ENCODE results near the gene TMEM200C.

TMEM200C gene

GRCh38 chr18:5840025-5840424 is 55.3 kb downstream of the TMEM200C start (continued):
- TF ChIP-seq ZBTB11 (tag by site-specific recombination; conservative IDR thresholded peaks at IDR 0.05; ENCODE audit: low read depth) (no peak), ZBTB7A (tag by site-specific recombination; IDR thresholded peaks at IDR 0.05; ENCODE audit: low read depth) (no peak), ZNF645 (tag by site-specific recombination; IDR thresholded peaks at IDR 0.05) (no peak), ZFP3 (tag by site-specific recombination; IDR thresholded peaks at IDR 0.05; ENCODE audit: low read depth) (no peak)

GRCh38 chr18:5839102-5839501 is 56.2 kb downstream of the TMEM200C start:
- CTCF ChIA-PET, result no interaction called here
- no peaks in the 10 kb centered on the region for H3K4me1 ChIP-seq (ENCODE audit: control insufficient read depth, insufficient read depth, low read length)
- H3K4me3 ChIP-seq (ENCODE audit: low read depth, low read length), result no peak overlapping the region
- H3K27ac ChIP-seq (ENCODE audit: extremely low read depth, low read depth, low read length), result no peak overlapping the region
- POLR2A ChIA-PET, result interaction anchor here (1.7 kb wide), 1 partner anchor 9 kb away, joined by 3 read pairs; no protein-coding TSS in a partner anchor
- TF ChIP-seq ZNF670 (tag by site-specific recombination; IDR thresholded peaks at IDR 0.05; ENCODE audit: low read depth) (no peak), ZNF184 (tag by site-specific recombination; IDR thresholded peaks at IDR 0.05) (no peak), TRIM28 (IDR thresholded peaks at IDR 0.05; ENCODE audit: borderline replicate concordance, low read length) (no peak), ZNF747 (tag by site-specific recombination; IDR thresholded peaks at IDR 0.05) (no peak), ZNF121 (tag by site-specific recombination; IDR thresholded peaks at IDR 0.05) (no peak), ZNF16 (tag by site-specific recombination; IDR thresholded peaks at IDR 0.05; ENCODE audit: low read depth) (no peak), ZNF280C (tag by site-specific recombination; IDR thresholded peaks at IDR 0.05) (no peak), ZNF248 (tag by site-specific recombination; IDR thresholded peaks at IDR 0.05) (no peak)
- no peaks in the 10 kb centered on the region for H3K36me3 ChIP-seq (ENCODE audit: control insufficient read depth in 2 of 2, insufficient read depth in 1 of 2, low read length in 2 of 2)
- H3K9me3 ChIP-seq (ENCODE audit: control insufficient read depth, insufficient read depth, low read depth, low read length), result no peaks in the 10 kb centered on the region

Data from HEK293 (cell line).